CD4-positive, CD25-positive, alpha-beta regulatory T cell (primary cell): ENCODE data around the gene CES3. TPM values are rescaled to one million over a fixed set of nuclear protein-coding genes. Genes with fewer than 3 reads are reported as not detected.
A peak's percentile ranks its signal among the peaks of the same experiment; 100 is the strongest.

ENCODE experiments used
- ATAC-seq, 2 donors: fragments of 150-1000 bp; cut with Tn5 transposase; one replicate each; pipeline ENCODE4 v1.10.0; 2021; ENCODE audit warnings: low read depth in 2 of 2, moderate number of reproducible peaks in 2 of 2, moderate library complexity in 1 of 2
- DNase-seq, 3 donors: peaks; one replicate each; pipeline versions ENCODE4 v3.0.0 to v3.0.0-alpha.2; 2012 to 2022; ENCODE audit warnings: mixed read lengths in 1 of 3
- H3K27ac ChIP-seq: one replicate; pipeline ENCODE4 v1.7.0; 2013; ENCODE audit warnings: mild to moderate bottlenecking, low read length; ENCODE audit not compliant: insufficient read depth, poor library complexity, severe bottlenecking
- H3K27me3 ChIP-seq: one replicate; pipeline ENCODE4 v1.7.0; 2013; ENCODE audit warnings: low read length; ENCODE audit not compliant: control insufficient read depth, insufficient read depth
- H3K36me3 ChIP-seq: one replicate; pipeline ENCODE4 v1.7.0; 2013; ENCODE audit warnings: mild to moderate bottlenecking, low read length, moderate library complexity; ENCODE audit not compliant: control insufficient read depth, insufficient read depth
- H3K4me1 ChIP-seq: 2 replicates; pipeline ENCODE4 v1.7.0; 2013; ENCODE audit warnings: mild to moderate bottlenecking, low read length; ENCODE audit not compliant: insufficient read depth, control insufficient read depth, poor library complexity, severe bottlenecking
- H3K4me3 ChIP-seq: one replicate; pipeline ENCODE4 v1.7.0; 2013; ENCODE audit warnings: low read depth, mild to moderate bottlenecking, low read length, moderate library complexity
- H3K9me3 ChIP-seq, 2 experiments: 1 replicate in 1 of 2; 2 replicates in 1 of 2; pipeline ENCODE4 v1.7.0; 2013; ENCODE audit warnings: low read length in 2 of 2, mild to moderate bottlenecking in 1 of 2, moderate library complexity in 1 of 2; ENCODE audit not compliant: control insufficient read depth in 2 of 2
- H3K27ac Mint-ChIP-seq, 3 donors: one replicate each; pipeline ENCODE4 v1.8.0; 2020 to 2022; ENCODE audit warnings: mild to moderate bottlenecking in 3 of 3, mixed read lengths in 3 of 3, moderate library complexity in 2 of 3
- H3K27me3 Mint-ChIP-seq: one replicate; pipeline ENCODE4 v1.8.0; 2022; ENCODE audit warnings: mild to moderate bottlenecking, mixed read lengths
- H3K36me3 Mint-ChIP-seq: one replicate; pipeline ENCODE4 v1.8.0; 2020; ENCODE audit warnings: mixed read lengths
- H3K4me1 Mint-ChIP-seq, 4 donors: one replicate each; pipeline ENCODE4 v1.8.0; 2020 to 2022; ENCODE audit warnings: mixed read lengths in 4 of 4, mild to moderate bottlenecking in 1 of 4
- H3K4me3 Mint-ChIP-seq, 4 donors: one replicate each; pipeline ENCODE4 v1.8.0; 2020 to 2022; ENCODE audit warnings: mild to moderate bottlenecking in 4 of 4, mixed read lengths in 4 of 4, moderate library complexity in 3 of 4
- H3K9me3 Mint-ChIP-seq, 7 donors: one replicate each; pipeline ENCODE4 v1.8.0; 2020 to 2022; ENCODE audit warnings: mixed read lengths in 7 of 7, mild to moderate bottlenecking in 3 of 7, moderate library complexity in 2 of 7
- polyA plus RNA-seq, 4 donors: library from polyadenylated mRNA; unstranded; fragments of 300-500 nt; fragmentation: Illumina TruSeq; gene quantifications; one replicate each; pipeline ENCODE4 v1.2.3, GENCODE V29; 2021
- total RNA-seq: library from RNA; stranded (reverse); gene quantifications from one replicate; pipeline ENCODE4 v1.2.3, GENCODE V29; 2022

Gene CES3
- total and polyA plus RNA-seq, 5 donors from 2014 or later: 0.10 to 0.74 (median 0.27) TPM

DNA sequence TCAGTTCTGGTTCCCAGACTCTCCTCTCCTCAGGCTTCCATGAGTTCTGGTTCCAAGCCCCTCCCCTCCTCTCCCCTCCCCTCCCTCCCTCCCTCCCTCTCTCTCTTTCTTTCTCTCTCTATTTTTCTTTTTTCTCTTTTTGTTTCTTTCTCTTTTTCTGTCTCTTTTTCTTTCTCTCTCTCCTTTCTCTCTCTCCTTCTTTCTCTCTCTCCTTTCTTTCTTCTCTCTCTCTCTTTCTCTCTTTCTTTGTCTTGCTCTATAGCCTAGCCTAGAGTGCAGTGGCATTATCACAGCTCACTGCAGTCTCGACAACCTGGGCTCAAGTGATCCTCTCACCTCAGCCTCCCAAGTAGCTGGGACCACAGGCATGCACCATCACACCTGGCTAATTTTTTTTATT lies 796 bp upstream of the CES3 start:
- Histone ChIP-seq H3K4me1 (no peaks in the 10 kb centered on the region), H3K27me3 (no peaks in the 10 kb centered on the region), H3K27ac (no peak overlapping the region), H3K4me3 (no peak overlapping the region), H3K9me3 (no peaks in the 10 kb centered on the region), H3K36me3 (no peaks in the 10 kb centered on the region)
- ATAC-seq (no peak), DNase-seq (no peak)
- Mint-ChIP-seq H3K9me3 (no peaks in the 10 kb centered on the region), H3K27ac (no peak overlapping the region), H3K4me3 (no peak overlapping the region), H3K4me1 (peaks cover 0 to 17% (median 10%) of the 10 kb centered on the region in 4 donors), H3K27me3 (peaks cover 9% of the 10 kb centered on the region), H3K36me3 (no peaks in the 10 kb centered on the region)

DNA sequence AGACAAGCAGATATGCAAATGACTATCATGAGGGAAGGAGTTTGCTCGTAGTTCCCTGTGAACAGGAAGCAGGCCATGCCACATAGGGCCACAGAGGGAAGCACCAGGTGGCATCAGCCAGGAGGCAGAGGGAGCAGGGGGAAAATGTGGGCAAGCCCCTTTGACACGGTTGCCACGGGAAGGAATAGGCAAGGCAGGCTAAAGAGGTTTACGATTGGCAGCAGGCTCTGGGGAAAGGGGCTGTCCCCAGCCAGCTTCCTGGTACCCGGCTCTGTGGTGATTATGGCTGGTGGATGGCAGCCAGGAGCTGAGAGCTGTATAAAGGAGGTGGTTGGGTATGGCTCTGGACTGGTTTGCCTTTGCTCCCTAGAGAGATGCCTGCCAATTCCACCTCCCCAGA lies 848 bp downstream of the CES3 start:
- Histone ChIP-seq H3K27ac (no peak overlapping the region), H3K4me1 (no peaks in the 10 kb centered on the region), H3K36me3 (no peaks in the 10 kb centered on the region), H3K4me3 (no peak overlapping the region), H3K27me3 (no peaks in the 10 kb centered on the region), H3K9me3 (no peaks in the 10 kb centered on the region)
- no peaks in the 10 kb centered on the region for H3K36me3 Mint-ChIP-seq
- H3K27me3 Mint-ChIP-seq: peaks cover 5% of the 10 kb centered on the region
- DNase-seq (peak in 1 of 3 donors; percentile 42), ATAC-seq (no peak)
- H3K27ac Mint-ChIP-seq: peak overlapping the region in 2 of 3 donors; percentile 52 to 63
- H3K9me3 Mint-ChIP-seq: no peaks in the 10 kb centered on the region
- peak overlapping the region in 1 of 4 donors; percentile 47 for H3K4me3 Mint-ChIP-seq
- peaks cover 0 to 17% (median 10%) of the 10 kb centered on the region in 4 donors for H3K4me1 Mint-ChIP-seq

DNA sequence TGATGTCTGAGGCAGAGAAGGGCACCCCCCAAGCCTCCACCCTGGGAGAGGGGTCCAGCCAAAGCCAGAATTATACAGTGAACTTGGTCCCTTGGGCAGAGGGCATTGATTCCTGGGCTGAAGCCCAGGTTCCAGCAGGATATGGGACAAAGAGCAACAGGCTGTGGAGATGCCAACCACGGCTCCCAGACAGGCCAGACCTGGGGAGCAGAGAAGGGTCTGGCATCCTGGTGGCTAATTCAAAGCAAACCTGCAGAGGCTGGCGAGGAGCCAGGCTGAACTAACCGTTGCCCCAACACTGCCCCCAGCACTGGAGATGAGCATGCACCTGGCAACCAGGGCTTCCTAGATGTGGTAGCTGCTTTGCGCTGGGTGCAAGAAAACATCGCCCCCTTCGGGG lies 3.0 kb downstream of the CES3 start:
- no peak overlapping the region for H3K4me3 ChIP-seq
- ATAC-seq (no peak), DNase-seq (no peak)
- H3K27ac ChIP-seq: no peak overlapping the region
- H3K4me1 ChIP-seq: no peaks in the 10 kb centered on the region
- Mint-ChIP-seq H3K4me3 (peak overlapping the region in 1 of 4 donors; percentile 34), H3K9me3 (no peaks in the 10 kb centered on the region), H3K27ac (no peak overlapping the region), H3K4me1 (peaks cover 0 to 9% (median 4%) of the 10 kb centered on the region in 4 donors), H3K27me3 (peaks cover 2% of the 10 kb centered on the region), H3K36me3 (no peaks in the 10 kb centered on the region)
- H3K36me3 ChIP-seq: no peaks in the 10 kb centered on the region
- no peaks in the 10 kb centered on the region for H3K27me3 ChIP-seq
- H3K9me3 ChIP-seq: no peaks in the 10 kb centered on the region

DNA sequence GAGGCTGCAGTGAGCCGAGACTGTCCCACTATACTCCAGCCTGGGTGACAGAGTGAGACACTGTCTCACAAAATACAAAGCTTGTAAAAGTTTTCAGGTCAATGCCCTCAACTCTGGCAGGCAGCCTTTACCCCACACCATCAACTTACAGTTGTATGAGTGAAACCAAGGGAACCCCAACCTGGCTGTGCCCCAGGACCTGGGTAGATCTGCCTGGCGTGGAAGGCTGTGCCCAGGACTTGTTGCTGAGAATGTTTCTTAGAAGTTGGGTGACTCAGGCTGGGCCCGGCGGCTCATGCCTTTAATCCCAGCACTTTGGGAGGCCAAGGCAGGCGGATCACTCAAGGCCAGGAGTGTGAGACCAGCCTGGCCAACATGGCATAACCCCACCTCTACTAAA lies 7.8 kb downstream of the CES3 start:
- Mint-ChIP-seq H3K9me3 (no peaks in the 10 kb centered on the region), H3K27ac (no peak overlapping the region), H3K27me3 (peaks cover 7% of the 10 kb centered on the region), H3K36me3 (no peaks in the 10 kb centered on the region), H3K4me1 (no peaks in the 10 kb centered on the region), H3K4me3 (no peak overlapping the region)
- ATAC-seq: no peak
- no peaks in the 10 kb centered on the region for H3K4me1 ChIP-seq
- H3K27me3 ChIP-seq: no peaks in the 10 kb centered on the region
- no peak for DNase-seq
- H3K36me3 ChIP-seq: no peaks in the 10 kb centered on the region
- H3K4me3 ChIP-seq: no peak overlapping the region
- H3K27ac ChIP-seq: no peak overlapping the region
- H3K9me3 ChIP-seq: no peaks in the 10 kb centered on the region

DNA sequence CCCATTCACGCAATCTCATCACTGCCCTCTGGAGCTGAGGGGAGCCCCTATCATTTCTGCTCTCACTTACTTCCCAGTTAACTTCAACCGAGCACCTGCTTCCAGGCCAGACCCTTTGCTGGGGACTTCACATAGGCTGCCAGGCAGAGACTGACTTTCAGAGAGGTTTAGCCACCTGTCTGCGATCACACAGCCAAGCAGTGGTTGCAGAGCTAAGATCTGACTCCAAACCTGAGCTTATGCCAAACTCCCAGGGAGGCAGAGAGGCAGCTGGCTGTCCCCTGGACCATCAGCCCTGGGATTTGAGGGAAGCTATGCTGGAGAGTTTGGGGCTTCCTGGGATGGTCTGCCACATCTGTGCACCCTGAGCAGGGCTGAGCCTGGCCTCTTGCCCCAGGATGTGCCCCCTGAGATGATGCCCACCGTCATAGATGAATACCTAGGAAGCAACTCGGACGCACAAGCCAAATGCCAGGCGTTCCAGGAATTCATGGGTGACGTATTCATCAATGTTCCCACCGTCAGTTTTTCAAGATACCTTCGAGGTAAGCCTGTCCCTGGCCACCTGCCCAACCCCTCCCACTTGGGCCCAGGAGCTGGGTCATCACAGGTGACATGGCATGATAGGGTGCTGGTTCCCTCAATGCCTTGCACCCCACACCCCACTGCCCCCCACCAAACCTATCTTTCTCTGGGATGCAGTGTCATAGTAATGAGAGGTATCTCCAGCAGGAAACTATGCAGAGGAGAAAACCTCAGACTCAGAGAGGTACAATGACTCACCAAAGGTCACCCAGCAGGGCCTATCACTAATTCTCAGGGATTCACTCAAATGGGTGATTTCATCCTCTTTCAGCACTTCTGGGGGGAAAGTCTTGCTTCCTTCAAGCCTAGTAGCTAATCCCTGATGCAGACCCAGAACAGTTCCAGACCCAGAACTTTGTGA lies 10.0 kb downstream of the CES3 start:
- peaks cover 7% of the 10 kb centered on the region for H3K27me3 Mint-ChIP-seq
- H3K27ac Mint-ChIP-seq: no peak overlapping the region
- H3K27ac ChIP-seq: no peak overlapping the region
- no peaks in the 10 kb centered on the region for H3K4me1 ChIP-seq
- H3K4me1 Mint-ChIP-seq: peaks cover 0 to 12% (median 8%) of the 10 kb centered on the region in 4 donors
- no peaks in the 10 kb centered on the region for H3K27me3 ChIP-seq
- H3K4me3 ChIP-seq: no peak overlapping the region
- no peak for ATAC-seq
- no peaks in the 10 kb centered on the region for H3K36me3 ChIP-seq
- H3K36me3 Mint-ChIP-seq: no peaks in the 10 kb centered on the region
- peaks cover 0 to 1% (median 0%) of the 10 kb centered on the region in 7 donors for H3K9me3 Mint-ChIP-seq
- no peak overlapping the region for H3K4me3 Mint-ChIP-seq
- no peaks in the 10 kb centered on the region for H3K9me3 ChIP-seq
- no peak for DNase-seq

DNA sequence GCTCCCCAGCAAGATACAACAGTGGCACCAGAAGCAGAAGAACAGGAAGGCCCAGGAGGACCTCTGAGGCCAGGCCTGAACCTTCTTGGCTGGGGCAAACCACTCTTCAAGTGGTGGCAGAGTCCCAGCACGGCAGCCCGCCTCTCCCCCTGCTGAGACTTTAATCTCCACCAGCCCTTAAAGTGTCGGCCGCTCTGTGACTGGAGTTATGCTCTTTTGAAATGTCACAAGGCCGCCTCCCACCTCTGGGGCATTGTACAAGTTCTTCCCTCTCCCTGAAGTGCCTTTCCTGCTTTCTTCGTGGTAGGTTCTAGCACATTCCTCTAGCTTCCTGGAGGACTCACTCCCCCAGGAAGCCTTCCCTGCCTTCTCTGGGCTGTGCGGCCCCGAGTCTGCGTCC lies 11.9 kb downstream of the CES3 start:
- no peaks in the 10 kb centered on the region for H3K4me1 ChIP-seq
- H3K27ac Mint-ChIP-seq: no peak overlapping the region
- H3K4me1 Mint-ChIP-seq: peaks cover 0 to 15% (median 9%) of the 10 kb centered on the region in 4 donors
- H3K27ac ChIP-seq: no peak overlapping the region
- H3K36me3 ChIP-seq: no peaks in the 10 kb centered on the region
- ATAC-seq: no peak
- H3K9me3 ChIP-seq: no peaks in the 10 kb centered on the region
- peaks cover 0 to 1% (median 0%) of the 10 kb centered on the region in 7 donors for H3K9me3 Mint-ChIP-seq
- no peak for DNase-seq
- no peaks in the 10 kb centered on the region for H3K27me3 ChIP-seq
- no peaks in the 10 kb centered on the region for H3K36me3 Mint-ChIP-seq
- no peak overlapping the region for H3K4me3 ChIP-seq
- H3K4me3 Mint-ChIP-seq: no peak overlapping the region
- peaks cover 7% of the 10 kb centered on the region for H3K27me3 Mint-ChIP-seq

DNA sequence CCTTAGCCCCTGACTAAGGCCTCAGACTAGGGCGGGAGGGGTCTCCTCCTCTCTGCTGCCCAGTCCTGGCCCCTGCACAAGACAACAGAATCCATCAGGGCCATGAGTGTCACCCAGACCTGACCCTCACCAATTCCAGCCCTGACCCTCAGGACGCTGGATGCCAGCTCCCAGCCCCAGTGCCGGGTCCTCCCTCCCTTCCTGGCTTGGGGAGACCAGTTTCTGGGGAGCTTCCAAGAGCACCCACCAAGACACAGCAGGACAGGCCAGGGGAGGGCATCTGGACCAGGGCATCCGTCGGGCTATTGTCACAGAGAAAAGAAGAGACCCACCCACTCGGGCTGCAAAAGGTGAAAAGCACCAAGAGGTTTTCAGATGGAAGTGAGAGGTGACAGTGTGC lies 12.7 kb downstream of the CES3 start:
- Histone ChIP-seq H3K9me3 (no peaks in the 10 kb centered on the region), H3K27me3 (no peaks in the 10 kb centered on the region), H3K4me1 (no peaks in the 10 kb centered on the region), H3K36me3 (no peaks in the 10 kb centered on the region), H3K27ac (no peak overlapping the region), H3K4me3 (no peak overlapping the region)
- no peak for DNase-seq
- Mint-ChIP-seq H3K27ac (no peak overlapping the region), H3K4me3 (no peak overlapping the region), H3K9me3 (peaks cover 0 to 1% (median 0%) of the 10 kb centered on the region in 7 donors), H3K4me1 (peaks cover 0 to 15% (median 9%) of the 10 kb centered on the region in 4 donors), H3K36me3 (no peaks in the 10 kb centered on the region), H3K27me3 (peaks cover 7% of the 10 kb centered on the region)
- no peak for ATAC-seq
